ACHN (cell line): ENCODE measurements around the gene XIRP2.

Experiments used
- DNase-seq: peaks from one replicate; pipeline ENCODE4 v3.0.0-alpha.2; 2015
- in situ Hi-C: cut with HindIII; loops from 2 replicates; pipeline ENCODE4 v1.10.0; 2017; ENCODE audit warnings: low sequenced_read_pairs, low pct_ligation_motif_present, low pct_unique_long_range_greater_than_20kb

The XIRP2 gene

GRCh38 chr2:167297292-167297691, 409.0 kb downstream of the XIRP2 start:
- in situ Hi-C loops, result no loop called here
- no peak for DNase-seq

GRCh38 chr2:167298017-167298416, 409.7 kb downstream of the XIRP2 start:
- in situ Hi-C loops, result no loop called here
- no peak for DNase-seq
